HG02588 (cell line): ENCODE results near the gene COMP.
"Not testable (repeated sequence)": the region's sequence is repeated elsewhere in the genome, so short reads cannot be mapped to it uniquely, and the experiment has no call there.

Experiments used
- ATAC-seq: cut with Tn5 transposase; IDR thresholded peaks from one replicate; pipeline ENCODE4 v1.9.1; 2021; ENCODE audit warnings: mild to moderate bottlenecking, moderate library complexity; ENCODE audit not compliant: unreplicated experiment

COMP gene

DNA sequence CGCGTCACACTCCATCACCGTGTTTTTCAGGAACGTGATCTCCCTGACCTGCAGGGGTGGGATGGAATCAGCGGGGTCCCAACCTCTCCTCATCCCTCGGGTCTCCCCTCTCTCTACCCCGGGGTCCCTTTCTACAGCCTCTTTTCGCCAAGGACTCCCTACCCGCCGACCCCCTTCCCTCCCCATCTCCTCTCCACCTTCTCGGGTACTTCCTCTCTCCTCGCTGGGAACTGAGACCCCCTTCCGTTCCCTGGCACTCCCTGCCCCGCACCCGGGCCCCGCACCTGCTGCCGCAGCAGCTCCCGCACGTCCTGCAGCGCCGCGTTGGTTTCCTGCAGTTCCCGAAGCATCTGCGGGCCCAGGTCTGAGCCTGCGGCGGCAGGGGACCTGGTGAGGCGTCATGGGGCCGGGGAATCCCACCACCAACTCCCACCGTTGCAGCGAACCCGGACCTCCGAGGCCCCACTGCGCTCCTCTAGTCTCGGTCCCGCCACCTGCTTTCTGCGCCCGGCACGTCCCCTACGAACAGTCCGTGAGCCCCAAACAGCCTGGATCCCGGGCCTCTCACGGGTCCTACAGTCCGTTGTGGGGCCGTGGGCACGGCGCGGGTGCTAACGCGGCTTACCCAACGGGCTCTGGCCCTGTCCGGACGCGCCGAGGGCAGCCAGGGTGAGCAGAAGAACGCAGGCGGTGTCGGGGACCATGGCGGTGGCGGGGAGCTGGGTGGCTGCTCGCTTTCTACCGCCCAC lies at the start of gene COMP:
TSS of gene COMP (minus strand) at position 740 of the 749 bp plus-strand sequence. CDS start at position 704, 36 bp downstream.
- no peak for ATAC-seq

DNA sequence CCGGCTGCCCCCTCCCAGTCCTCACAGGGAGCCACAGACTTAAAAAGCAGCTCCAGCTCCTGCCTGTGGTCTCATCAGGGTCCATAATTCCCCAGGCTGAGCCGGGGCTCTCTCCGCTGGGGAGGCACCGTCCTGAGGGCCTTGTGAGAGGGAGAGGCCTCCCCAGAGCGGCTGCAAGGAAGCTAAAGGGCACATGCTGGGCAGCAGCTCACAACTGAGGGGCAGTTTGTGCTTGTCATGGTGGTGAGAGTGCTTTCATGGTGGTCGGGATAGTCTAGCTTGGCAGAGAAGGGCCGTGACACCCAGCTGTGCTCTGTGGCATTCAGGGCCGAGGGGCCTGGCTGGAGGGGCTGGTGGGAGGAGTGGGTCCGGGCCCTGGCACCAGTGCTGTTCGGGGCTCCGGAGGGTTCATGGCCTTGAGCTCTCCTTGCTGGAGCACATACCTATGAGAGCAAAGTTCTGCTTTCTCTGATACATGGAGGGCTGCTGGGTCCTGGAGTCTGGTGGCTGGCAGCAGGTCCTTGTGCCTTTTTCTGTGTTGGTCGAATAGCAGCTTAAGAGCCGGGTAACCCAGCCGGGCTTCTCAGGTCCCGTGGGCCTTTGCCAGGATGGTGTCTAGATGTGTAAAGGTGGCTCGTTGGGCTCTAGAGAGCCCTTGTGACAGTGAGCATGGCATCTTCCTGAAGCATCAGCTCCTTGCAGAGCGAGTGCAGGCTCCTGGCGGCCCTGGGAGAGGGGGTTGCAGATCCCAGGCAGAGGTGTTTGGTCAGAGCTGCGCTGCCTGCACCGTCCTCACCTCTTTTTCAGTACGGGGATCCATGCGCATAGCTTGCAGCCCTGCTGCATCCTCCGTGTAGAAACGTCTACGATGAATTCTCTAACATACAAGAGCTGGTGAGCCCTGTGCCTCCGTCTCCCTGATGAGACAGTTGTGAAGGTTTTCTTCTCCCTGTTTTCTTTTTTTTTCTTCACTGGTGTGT lies 49.5 kb upstream of the COMP start:
- ATAC-seq: no peak

GRCh38 chr19:18839465-18840287 lies 48.6 kb upstream of the COMP start:
- ATAC-seq: no peak

GRCh38 chr19:18834644-18834984 lies 43.5 kb upstream of the COMP start:
- no peak for ATAC-seq

DNA sequence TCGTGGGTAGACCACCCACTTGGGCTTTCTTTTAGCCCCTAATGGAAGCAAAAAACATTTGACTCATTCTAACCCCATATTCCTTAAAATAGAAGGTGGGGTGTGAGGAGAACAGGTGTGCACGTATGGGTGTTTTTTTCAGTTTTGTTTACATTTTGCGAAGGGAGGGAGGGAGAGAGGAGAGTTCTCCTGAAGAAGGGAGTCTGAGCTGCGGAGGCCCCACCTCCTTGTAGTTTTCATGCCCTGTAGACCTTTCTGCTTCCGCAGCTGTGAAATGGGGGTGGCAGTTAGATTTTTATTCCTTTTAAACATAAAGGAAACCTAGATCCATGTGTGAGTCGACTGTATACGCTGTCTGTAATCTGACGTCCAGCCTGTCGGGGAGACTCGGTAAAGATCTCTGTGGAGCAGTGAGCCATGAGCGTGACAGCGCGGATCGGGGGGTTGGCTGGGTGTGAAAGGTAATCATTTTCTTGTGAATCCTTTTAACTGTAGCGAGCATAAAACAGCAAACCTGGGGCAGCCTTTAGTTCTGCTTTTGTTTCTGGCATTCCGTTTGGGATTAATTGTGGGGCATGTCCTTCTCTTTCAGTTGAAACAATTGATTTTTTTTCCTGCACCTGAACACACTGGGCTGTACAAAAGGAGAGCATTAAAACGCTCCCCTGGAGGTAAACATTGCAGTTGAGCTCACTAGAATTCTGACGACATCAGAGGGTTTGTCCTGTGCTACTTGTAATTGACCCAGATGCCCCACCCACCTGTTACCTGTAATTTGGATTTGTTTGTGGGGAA lies 42.9 kb upstream of the COMP start:
- ATAC-seq: no peak

DNA sequence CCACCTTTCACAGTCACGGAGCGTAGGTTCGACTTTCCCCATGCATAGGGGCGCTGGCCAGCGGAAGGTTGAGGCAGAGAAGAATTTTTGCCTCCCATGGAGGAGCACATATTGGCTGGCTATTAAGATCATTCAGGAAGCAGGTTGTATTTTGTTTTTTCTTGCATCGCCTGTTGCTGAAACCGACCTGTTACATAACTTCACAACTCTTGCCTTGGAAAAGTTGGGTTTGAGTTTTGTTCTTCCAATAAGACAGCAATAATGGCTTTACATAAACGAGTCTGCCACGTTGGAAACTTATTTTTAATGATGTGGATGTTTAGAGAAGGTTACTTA lies 42.0 kb upstream of the COMP start:
- ATAC-seq: no peak

DNA sequence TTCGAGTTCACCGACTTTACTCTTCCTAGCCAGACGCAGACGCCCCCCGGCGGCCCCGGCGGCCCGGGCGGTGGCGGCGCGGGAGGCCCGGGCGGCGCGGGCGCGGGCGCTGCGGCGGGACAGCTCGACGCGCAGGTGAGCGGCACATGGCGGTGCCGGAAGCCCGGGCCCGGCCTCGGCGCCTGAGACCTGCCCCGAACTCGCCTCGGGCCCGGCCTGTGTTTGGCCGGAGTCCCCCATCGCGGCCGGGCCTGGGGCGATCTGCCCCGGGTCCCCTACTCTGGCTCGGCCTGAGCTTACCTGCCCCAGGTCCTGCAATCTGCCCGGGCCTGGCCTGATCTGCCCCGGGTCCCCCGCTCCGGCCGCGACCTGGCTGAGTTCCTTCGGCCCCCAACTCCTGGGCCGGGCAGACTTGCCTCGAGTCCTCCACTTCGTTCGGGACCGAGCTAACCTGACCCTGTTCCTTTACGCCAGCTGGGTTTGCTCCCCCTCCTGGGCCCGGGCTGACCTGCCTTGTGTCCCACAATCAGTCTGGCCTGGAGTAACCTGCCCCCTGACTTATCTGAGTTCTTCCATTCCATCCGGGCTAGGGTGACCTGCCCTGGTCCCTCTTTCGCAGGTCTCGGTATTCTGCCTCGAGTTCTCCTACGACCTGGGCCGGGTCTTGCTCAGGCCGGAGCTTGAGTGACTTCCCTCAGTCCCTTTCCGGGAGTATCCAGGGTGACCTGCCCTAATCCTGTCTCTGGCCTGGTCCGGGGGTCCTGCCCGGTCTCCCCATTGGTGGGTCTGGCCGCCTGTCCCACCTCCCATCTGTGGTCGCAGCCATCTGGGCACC lies 41.4 kb upstream of the COMP start:
- peak; percentile 33 for ATAC-seq

- ATAC-seq: peak; percentile 75
Observed at GRCh38 chr19:18831524-18832305, 40.6 kb upstream of the COMP start, which contains the start of gene UPF1. UPF1 (plus strand) TSS chr19:18831959; CDS start chr19:18832210, 251 bp downstream.

DNA sequence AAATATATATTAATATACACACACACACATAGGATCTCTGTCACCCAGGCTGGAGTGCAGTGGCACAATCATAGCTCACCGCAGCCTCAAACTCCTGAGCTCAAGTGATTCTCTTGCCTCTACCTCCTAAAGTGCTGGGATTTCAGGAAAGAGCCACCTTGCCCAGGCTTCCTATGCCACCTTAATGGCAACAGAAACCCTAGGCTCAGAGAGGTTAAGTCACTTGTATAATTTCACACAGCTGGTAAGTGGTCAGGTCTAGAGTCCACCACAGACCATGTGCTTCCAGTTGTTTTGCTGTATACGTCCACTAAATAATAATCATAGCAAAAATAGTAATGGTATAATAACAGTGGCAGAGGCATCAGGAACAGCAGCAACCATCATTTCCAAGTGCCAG lies 39.4 kb upstream of the COMP start:
- ATAC-seq: no peak

DNA sequence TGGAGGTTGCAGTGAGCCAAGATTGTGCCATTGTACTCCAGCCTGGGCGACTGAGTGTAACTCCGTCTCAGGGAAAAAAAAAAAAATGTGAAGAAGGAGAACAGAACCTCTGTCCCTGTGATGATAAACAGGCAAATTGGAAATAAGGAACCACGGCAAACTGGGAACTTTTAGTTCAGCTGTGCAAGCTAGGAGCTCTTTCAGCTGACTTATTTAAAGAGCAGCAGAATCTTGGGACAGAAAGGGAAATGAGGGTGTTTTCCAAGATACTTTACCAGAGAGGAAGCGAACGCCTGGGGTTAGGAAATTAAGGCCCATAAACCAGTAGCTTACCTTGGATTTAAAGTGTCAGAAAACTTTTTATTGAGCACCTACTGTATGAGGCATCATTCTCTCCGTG lies 37.7 kb upstream of the COMP start:
- no peak for ATAC-seq

DNA sequence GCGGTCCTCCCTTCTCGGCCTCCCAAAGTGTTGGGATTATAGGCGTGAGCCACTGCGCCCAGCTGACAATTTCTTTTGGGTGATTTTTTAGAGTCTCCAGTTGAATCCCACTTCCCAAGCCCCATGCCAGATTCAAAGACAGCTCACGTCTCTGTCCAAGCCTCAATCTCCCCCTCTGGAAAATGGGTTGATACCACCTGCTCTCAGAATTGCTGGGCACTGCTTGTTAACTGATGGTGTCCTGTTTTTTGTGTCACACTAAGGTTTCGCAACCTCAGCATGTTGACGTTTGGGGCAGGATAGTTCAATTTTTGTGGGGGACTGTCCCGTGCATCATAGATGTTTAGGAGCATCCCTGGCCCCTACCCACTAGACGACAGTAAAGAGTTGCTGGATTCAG lies 26.5 kb upstream of the COMP start:
- no peak for ATAC-seq

- ATAC-seq: not testable (repeated sequence)
Observed at GRCh38 chr19:18816645-18817044, 25.5 kb upstream of the COMP start.

DNA sequence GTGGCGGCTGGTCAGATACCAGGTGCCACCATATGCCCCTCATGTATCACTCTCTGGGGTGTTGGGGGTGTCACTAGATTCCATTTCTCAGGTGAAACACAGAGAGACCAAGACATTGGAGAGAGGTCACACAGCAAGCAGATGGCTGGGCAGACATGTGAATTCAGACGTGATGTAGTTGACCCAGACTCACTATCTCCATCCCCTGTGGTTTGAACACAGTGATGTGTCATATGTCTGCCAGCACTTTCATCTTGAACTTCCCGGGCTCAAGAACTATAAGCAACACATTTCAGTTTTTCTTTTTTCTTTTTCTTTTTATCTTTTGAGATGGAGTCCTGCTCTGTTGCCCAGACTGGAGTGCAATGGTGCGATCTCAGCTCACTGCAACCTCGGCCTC lies 24.6 kb upstream of the COMP start:
- ATAC-seq: no peak

DNA sequence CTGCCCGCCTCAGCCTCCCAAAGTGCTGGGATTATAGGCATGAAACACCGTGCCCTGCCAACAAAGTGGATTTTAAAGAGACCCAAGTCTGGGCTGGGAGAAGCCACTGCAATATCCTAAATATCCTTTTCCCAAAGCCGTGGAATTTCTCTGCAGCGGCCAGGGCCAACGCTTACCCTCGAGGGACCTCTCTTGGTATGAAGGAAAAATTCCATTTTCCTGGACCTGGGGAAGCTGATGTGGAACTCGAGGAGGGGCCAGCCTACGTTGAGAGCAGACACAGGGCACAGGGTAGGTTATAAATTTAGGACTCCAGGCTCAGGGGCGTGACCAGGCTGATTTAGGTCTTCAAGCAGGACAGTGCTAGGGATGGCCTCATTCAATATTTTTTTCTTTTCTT lies 23.0 kb upstream of the COMP start:
- no peak for ATAC-seq

DNA sequence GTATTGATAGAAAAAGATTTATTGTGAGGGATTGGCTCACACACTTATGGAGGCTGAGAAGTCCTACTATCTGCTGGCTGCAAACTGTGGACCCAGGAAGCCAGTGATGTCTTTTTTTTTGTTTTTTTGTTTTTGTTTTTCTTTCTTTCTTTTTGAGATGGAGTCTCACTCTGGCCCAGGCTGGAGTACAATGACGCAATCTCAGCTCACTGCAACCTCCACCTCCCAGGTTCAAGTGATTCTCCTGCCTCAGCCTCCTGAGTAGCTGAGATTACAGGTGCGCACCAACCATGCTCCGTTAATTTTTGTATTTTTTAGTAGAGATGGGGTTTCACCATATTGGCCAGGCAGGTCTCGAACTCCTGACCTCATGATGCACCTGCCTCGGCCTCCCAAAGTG lies 20.5 kb upstream of the COMP start:
- ATAC-seq: not testable (repeated sequence)

DNA sequence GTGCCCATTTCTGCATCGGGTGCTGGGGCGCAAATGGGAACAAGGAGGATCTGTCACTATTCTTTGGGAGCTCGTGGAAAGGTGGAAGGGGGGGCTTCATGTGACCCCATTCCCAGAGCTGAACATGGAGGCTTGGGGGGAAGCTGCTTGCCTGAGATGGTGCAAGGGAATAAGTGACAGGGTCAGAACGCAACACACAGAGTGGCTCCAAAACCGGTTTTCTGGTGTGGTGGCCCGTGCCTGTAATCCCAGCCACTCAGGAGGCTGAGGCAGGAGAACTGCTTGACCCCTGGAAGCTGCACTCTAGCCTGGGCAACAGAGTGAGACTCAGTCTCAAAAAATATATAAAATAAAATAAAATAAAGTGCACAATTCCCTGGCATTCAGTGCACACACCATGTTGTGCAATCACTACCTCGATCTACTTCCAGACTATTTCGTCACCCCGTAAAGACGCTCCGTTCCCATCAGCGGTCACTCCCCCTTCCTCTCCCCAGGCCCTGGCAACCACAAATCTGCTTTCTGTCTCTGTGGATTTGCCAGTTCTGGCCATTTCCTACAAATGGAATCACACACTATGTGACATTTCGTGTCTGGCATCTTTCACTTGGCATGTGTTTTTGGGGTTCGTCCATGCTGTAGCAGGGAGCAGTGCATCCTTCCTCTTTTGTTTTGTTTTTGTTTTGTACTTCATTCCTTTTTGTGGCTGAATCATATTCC lies 18.2 kb upstream of the COMP start:
- no peak for ATAC-seq

DNA sequence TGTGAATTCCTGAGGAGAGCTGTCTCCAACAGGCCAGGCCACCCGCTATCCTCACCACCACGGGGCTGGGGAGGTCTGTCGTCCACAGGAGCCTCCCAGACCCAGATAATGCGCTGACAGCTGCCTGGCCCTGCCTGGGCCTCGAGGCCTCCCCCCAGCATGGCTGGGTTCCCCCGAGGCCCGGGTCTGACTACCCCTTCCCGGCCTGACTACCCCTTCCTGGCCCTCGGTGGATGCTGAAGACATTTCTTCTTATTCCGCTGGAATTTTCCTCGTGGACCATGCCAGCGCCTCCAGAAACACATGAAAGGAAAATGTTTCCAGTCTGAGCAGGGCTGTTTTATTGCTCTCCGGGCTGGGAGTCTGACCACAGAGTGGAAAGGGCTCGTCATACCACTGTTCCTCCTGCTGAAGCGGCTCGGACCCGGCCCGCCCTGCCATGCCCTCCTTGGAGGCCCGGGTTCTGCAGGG lies 16.8 kb upstream of the COMP start:
- ATAC-seq: no peak

DNA sequence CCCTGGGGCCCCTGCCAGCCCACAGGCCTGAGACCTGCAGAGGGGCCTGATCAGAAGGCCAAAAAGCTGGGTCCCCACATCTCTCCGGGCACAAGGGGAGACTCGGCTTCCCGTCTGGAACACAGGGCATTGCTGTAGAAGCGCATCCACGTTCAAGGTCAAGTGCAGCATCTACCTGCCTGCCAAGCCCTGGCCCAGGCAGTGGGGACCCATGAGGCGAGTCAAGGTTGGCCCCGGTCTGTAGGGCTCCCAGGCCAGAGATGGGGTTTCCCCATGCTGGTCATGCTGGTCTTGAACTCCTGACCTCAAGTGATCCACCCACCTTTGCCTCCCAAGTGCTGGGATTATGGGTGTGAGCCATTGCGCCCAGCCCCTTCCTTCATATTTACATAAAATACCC lies 13.5 kb upstream of the COMP start:
- ATAC-seq: no peak
